ENCODE results near the gene TGFBI. TPM values are rescaled to one million over a fixed set of nuclear protein-coding genes. Genes with fewer than 3 reads are reported as not detected.

Gene TGFBI
- polyA plus RNA-seq, 3 donors, result 480 to 653 (median 565) TPM

DNA sequence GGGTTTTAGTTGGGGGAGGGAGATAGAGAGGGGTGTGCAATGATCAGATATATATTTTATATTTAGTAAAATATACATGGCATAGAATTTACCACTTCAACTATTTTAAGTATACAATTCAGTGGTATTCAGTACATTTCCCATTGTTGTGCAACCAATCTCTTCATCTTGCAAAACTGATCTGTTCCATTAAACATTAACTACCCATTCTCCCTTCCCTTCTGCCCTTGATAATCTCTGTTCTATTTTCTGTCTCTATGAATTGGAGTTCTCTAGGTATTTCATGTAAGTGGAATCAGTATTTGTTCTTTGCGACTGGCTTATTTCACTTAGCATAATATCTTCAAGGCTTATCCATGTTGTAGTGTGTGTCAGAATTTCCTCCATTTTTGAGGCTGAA, 38.6 kb downstream of the TGFBI start:
- H3K9ac ChIP-seq (ENCODE audit: insufficient read depth, low read length, poor library complexity, severe bottlenecking), result no peak overlapping the region
- no peak overlapping the region for H3K4me3 ChIP-seq (replicated peaks in 1 of 3; ENCODE audit: low read depth in 2 of 3, low read length in 3 of 3)
- intact Hi-C loops (cut with micrococcal nuclease), result no loop called here
- Mint-ChIP-seq H3K9me3 (peaks cover 0 to 4% (median 1%) of the 10 kb centered on the region in 7 donors), H3K36me3 (peaks cover 47 to 64% of the 10 kb centered on the region in 2 donors), H3K4me3 (no peak overlapping the region), H3K27ac (no peak overlapping the region), H3K27me3 (ENCODE audit: low read depth in 3 of 3) (peaks cover 0 to 13% (median 6%) of the 10 kb centered on the region in 3 donors), H3K4me1 (peaks cover 2% of the 10 kb centered on the region)
- whole genome bisulfite sequencing (ENCODE audit: insufficient coverage), result no CpG with 5 or more reads among the region's 1 CpG
- H4K20me1 ChIP-seq (ENCODE audit: insufficient read depth, low read length), result peaks cover 36% of the 10 kb centered on the region
- no peaks in the 10 kb centered on the region for H3K4me1 ChIP-seq (ENCODE audit: control insufficient read depth in 1 of 2, insufficient read depth in 2 of 2, low read length in 2 of 2)
- no peak overlapping the region for H2AFZ ChIP-seq (ENCODE audit: insufficient read depth, low read depth, low read length, poor library complexity, severe bottlenecking)
- TF ChIP-seq, protein P1, sequence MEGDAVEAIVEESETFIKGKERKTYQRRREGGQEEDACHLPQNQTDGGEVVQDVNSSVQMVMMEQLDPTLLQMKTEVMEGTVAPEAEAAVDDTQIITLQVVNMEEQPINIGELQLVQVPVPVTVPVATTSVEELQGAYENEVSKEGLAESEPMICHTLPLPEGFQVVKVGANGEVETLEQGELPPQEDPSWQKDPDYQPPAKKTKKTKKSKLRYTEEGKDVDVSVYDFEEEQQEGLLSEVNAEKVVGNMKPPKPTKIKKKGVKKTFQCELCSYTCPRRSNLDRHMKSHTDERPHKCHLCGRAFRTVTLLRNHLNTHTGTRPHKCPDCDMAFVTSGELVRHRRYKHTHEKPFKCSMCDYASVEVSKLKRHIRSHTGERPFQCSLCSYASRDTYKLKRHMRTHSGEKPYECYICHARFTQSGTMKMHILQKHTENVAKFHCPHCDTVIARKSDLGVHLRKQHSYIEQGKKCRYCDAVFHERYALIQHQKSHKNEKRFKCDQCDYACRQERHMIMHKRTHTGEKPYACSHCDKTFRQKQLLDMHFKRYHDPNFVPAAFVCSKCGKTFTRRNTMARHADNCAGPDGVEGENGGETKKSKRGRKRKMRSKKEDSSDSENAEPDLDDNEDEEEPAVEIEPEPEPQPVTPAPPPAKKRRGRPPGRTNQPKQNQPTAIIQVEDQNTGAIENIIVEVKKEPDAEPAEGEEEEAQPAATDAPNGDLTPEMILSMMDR (IDR thresholded peaks at IDR 0.05), result no peak
- no peaks in the 10 kb centered on the region for H3K9me3 ChIP-seq (replicated peaks in 1 of 2; ENCODE audit: control insufficient read depth in 1 of 2, insufficient read depth in 1 of 2, low read length in 2 of 2)
- no peak for DNase-seq
- peaks cover 34 to 38% of the 10 kb centered on the region in 2 donors for H3K36me3 ChIP-seq (replicated peaks in 1 of 2; ENCODE audit: control insufficient read depth in 1 of 2, insufficient read depth in 2 of 2, low read length in 2 of 2)
- H3K27ac ChIP-seq (ENCODE audit: low read depth in 1 of 2, low read length in 2 of 2), result no peak overlapping the region
- no peaks in the 10 kb centered on the region for H3K27me3 ChIP-seq (ENCODE audit: control insufficient read depth in 2 of 2, insufficient read depth in 2 of 2, low read length in 2 of 2)
- H3K79me2 ChIP-seq (ENCODE audit: insufficient read depth, low read length), result no peaks in the 10 kb centered on the region
- H3K4me2 ChIP-seq (replicated peaks; ENCODE audit: extremely low read depth, low read length, poor library complexity, severe bottlenecking), result no peak overlapping the region

DNA sequence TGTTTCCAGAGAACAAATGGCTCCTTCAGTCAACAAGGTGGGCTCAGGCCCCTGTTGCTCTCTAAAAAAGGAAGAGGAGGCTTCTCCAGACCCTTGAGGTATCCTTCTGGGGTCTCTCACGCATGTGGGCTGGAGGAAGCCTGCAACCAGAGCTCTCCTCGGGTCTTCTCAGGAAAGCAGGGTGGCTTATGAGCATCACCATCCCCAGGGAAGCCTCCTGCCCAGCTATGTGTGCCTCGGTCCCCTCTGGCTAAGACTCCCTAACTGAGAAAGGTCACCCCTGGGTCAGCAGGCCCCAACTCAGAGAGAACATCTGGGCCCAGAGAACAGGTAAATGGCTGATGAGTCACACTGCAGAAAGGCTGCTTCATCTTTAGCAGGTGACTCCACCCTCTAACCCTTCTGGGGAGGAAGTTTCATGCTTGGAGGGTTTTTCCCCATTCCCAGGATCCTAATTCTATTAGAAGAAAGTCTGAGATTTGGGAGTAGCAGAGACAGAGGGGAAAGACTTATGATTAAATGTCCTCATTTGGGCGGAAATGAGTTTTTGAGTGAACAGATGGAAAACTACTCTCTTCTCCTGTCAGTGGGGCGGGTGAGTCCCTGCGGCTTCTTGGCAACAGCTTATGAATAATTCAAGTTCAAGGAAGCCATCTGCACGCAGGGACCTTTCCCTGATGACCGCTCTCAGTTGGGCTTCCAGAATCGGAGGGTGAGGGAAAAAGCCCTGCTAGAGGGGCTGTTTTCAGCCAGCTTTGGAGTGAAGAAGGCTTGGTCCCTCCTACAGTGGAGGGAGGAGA, 41.9 kb downstream of the TGFBI start:
- Histone ChIP-seq H3K27ac (ENCODE audit: low read depth in 1 of 2, low read length in 2 of 2) (no peak overlapping the region), H4K20me1 (ENCODE audit: insufficient read depth, low read length) (peaks cover 5% of the 10 kb centered on the region), H3K79me2 (ENCODE audit: insufficient read depth, low read length) (no peaks in the 10 kb centered on the region), H3K4me3 (replicated peaks in 1 of 3; ENCODE audit: low read depth in 2 of 3, low read length in 3 of 3) (no peak overlapping the region), H2AFZ (ENCODE audit: insufficient read depth, low read depth, low read length, poor library complexity, severe bottlenecking) (no peak overlapping the region), H3K4me1 (ENCODE audit: control insufficient read depth in 1 of 2, insufficient read depth in 2 of 2, low read length in 2 of 2) (no peaks in the 10 kb centered on the region), H3K27me3 (ENCODE audit: control insufficient read depth in 2 of 2, insufficient read depth in 2 of 2, low read length in 2 of 2) (peaks cover 0 to 3% of the 10 kb centered on the region in 2 donors), H3K4me2 (replicated peaks; ENCODE audit: extremely low read depth, low read length, poor library complexity, severe bottlenecking) (no peak overlapping the region), H3K36me3 (replicated peaks in 1 of 2; ENCODE audit: control insufficient read depth in 1 of 2, insufficient read depth in 2 of 2, low read length in 2 of 2) (peaks cover 3 to 6% of the 10 kb centered on the region in 2 donors), H3K9me3 (replicated peaks in 1 of 2; ENCODE audit: control insufficient read depth in 1 of 2, insufficient read depth in 1 of 2, low read length in 2 of 2) (no peaks in the 10 kb centered on the region), H3K9ac (ENCODE audit: insufficient read depth, low read length, poor library complexity, severe bottlenecking) (no peak overlapping the region)
- H3K36me3 Mint-ChIP-seq, result peaks cover 14 to 33% of the 10 kb centered on the region in 2 donors
- no peak overlapping the region for H3K27ac Mint-ChIP-seq
- peaks cover 2% of the 10 kb centered on the region for H3K4me1 Mint-ChIP-seq
- H3K27me3 Mint-ChIP-seq (ENCODE audit: low read depth in 3 of 3), result peaks cover 0 to 13% (median 6%) of the 10 kb centered on the region in 3 donors
- no peak overlapping the region for H3K4me3 Mint-ChIP-seq
- TF ChIP-seq, protein P1 (IDR thresholded peaks at IDR 0.05), result no peak
- no peak for DNase-seq
- 96% methylated on average over 8 of the region's 9 CpGs for WGBS (ENCODE audit: insufficient coverage)
- intact Hi-C loops (cut with micrococcal nuclease), result no loop called here
- H3K9me3 Mint-ChIP-seq, result peaks cover 0 to 4% (median 1%) of the 10 kb centered on the region in 7 donors
